Nephron progenitor cell (in vitro differentiated cells): Measurements from ENCODE around the gene RPL32.
"Not testable (repeated sequence)": the region's sequence is repeated elsewhere in the genome, so short reads cannot be mapped to it uniquely, and the experiment has no call there.

Experiments used
- DNase-seq: peaks from one replicate; pipeline ENCODE4 v3.0.0; 2021
- H3K27ac Mint-ChIP-seq: 2 replicates; pipeline ENCODE4 v1.8.0; 2021; ENCODE audit warnings: mild to moderate bottlenecking, moderate library complexity, mixed read lengths
- H3K27me3 Mint-ChIP-seq: 2 replicates; pipeline ENCODE4 v1.8.0; 2021; ENCODE audit warnings: mild to moderate bottlenecking, low read depth, mixed read lengths; ENCODE audit not compliant: poor library complexity
- H3K36me3 Mint-ChIP-seq: 2 replicates; pipeline ENCODE4 v1.8.0; 2021; ENCODE audit warnings: low read depth, mixed read lengths
- H3K4me1 Mint-ChIP-seq: 2 replicates; pipeline ENCODE4 v1.8.0; 2021; ENCODE audit warnings: mixed read lengths
- H3K4me3 Mint-ChIP-seq: 2 replicates; pipeline ENCODE4 v1.8.0; 2021; ENCODE audit warnings: mild to moderate bottlenecking, moderate library complexity, mixed read lengths
- H3K9me3 Mint-ChIP-seq: 2 replicates; pipeline ENCODE4 v1.8.0; 2021; ENCODE audit warnings: mild to moderate bottlenecking, moderate library complexity, mixed read lengths
- CTCF ChIP-seq: fragments of 200-600 bp; sonication (generic); IDR thresholded peaks from 2 replicates; pipeline ENCODE4 v1.5.0; 2021; ENCODE audit warnings: antibody characterized with exemption

Gene RPL32

GRCh38 chr3:12845811-12846210, 4.4 kb upstream of the RPL32 start:
- Mint-ChIP-seq H3K27ac (no peak overlapping the region), H3K36me3 (peaks cover 1% of the 10 kb centered on the region), H3K9me3 (peaks cover 4% of the 10 kb centered on the region), H3K27me3 (peaks cover 3% of the 10 kb centered on the region), H3K4me1 (peaks cover 2% of the 10 kb centered on the region), H3K4me3 (no peak overlapping the region)
- no peak for TF ChIP-seq CTCF
- DNase-seq, result no peak

- DNase-seq, result no peak
- Mint-ChIP-seq H3K27ac (no peak overlapping the region), H3K9me3 (peaks cover 4% of the 10 kb centered on the region), H3K27me3 (peaks cover 7% of the 10 kb centered on the region), H3K4me1 (peaks cover 35% of the 10 kb centered on the region), H3K36me3 (peaks cover 34% of the 10 kb centered on the region), H3K4me3 (no peak overlapping the region)
- TF ChIP-seq CTCF, result no peak
These were observed 1.1 kb upstream of the RPL32 start for GRCh38 chr3:12842469-12842868.

- Mint-ChIP-seq H3K27ac (no peak overlapping the region), H3K36me3 (peaks cover 39% of the 10 kb centered on the region), H3K4me1 (peaks cover 40% of the 10 kb centered on the region), H3K9me3 (peaks cover 3% of the 10 kb centered on the region), H3K4me3 (peak overlapping the region; percentile 100), H3K27me3 (peaks cover 7% of the 10 kb centered on the region)
- no peak for DNase-seq
- TF ChIP-seq CTCF, result no peak
These were observed 584 bp upstream of the RPL32 start for GRCh38 chr3:12841970-12842328.

- peak overlapping the region; percentile 100 for H3K4me3 Mint-ChIP-seq
- no peaks in the 10 kb centered on the region for H3K9me3 Mint-ChIP-seq
- no peak for TF ChIP-seq CTCF
- H3K27ac Mint-ChIP-seq, result peak overlapping the region; percentile 100
- DNase-seq, result peak; percentile 40
- peaks cover 51% of the 10 kb centered on the region for H3K36me3 Mint-ChIP-seq
- peaks cover 7% of the 10 kb centered on the region for H3K27me3 Mint-ChIP-seq
- peaks cover 46% of the 10 kb centered on the region for H3K4me1 Mint-ChIP-seq
These were observed 695 bp downstream of the RPL32 start for GRCh38 chr3:12840591-12841148.

GRCh38 chr3:12840148-12840547, 1.2 kb downstream of the RPL32 start:
- not testable (repeated sequence) for H3K9me3 Mint-ChIP-seq, DNase-seq, H3K27me3 Mint-ChIP-seq
- peaks cover 52% of the 10 kb centered on the region for H3K36me3 Mint-ChIP-seq
- H3K4me1 Mint-ChIP-seq, result peaks cover 46% of the 10 kb centered on the region
- peak overlapping the region; percentile 100 for H3K27ac Mint-ChIP-seq
- peak overlapping the region; percentile 100 for H3K4me3 Mint-ChIP-seq

GRCh38 chr3:12839156-12839946, 2.0 kb downstream of the RPL32 start:
- no peak for TF ChIP-seq CTCF
- H3K9me3 Mint-ChIP-seq, result no peaks in the 10 kb centered on the region
- peaks cover 3% of the 10 kb centered on the region for H3K27me3 Mint-ChIP-seq
- H3K27ac Mint-ChIP-seq, result peak overlapping the region; percentile 100
- peaks cover 54% of the 10 kb centered on the region for H3K36me3 Mint-ChIP-seq
- no peak for DNase-seq
- H3K4me3 Mint-ChIP-seq, result peak overlapping the region; percentile 100
- H3K4me1 Mint-ChIP-seq, result peaks cover 46% of the 10 kb centered on the region
